Stimulated activated CD4-positive, alpha-beta T cell treated with anti-CD3 and anti-CD28 coated beads, Interleukin-1b, Interleukin-23, amount 100 ng/mL, for 48 hours (primary cell): ENCODE results near the gene RELT.
"Not testable (repeated sequence)": the region's sequence is repeated elsewhere in the genome, so short reads cannot be mapped to it uniquely, and the experiment has no call there.

Experiments used
- DNase-seq: peaks from one replicate; pipeline ENCODE4 v3.0.0-alpha.2; 2020

Gene RELT

DNA sequence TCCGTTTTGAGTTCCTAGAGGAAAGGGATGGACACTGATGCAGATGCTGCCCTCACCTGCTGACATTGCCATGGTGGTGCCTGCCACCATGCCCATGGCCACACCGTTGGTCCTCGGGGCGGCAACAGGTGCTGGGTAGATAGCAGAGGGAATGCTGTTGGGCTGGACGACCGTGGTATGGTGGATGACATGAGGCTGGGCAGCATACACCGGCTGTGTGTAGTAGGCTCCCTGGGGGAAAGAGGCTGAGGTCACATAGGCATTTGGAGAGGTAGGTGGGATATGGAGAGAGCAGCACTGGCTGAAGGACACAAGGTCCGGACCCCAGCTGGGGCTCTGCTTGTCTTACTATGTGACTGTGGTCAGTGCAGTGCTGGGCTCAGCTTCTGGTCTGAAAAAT is 33.2 kb downstream of the RELT start:
- no peak for DNase-seq

DNA sequence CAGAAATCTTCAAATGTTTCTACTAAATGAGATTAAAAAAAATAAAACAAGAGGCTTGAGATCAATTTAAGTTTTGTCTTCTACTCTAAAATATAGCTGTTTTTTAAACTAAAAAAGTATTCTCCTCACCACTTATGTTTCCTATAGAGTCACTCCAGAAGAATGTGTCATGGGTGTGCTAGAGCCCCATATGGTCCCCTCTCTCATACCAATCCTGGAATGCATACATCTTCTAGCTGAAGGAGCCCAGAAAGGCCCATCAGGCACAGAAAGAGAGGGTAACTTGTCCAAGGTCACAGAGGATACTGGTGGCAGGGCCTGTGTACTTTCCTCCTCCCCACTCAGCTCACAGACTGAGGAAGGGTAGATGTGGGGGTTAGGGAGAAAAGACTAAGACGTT is 34.4 kb downstream of the RELT start:
- DNase-seq = no peak

DNA sequence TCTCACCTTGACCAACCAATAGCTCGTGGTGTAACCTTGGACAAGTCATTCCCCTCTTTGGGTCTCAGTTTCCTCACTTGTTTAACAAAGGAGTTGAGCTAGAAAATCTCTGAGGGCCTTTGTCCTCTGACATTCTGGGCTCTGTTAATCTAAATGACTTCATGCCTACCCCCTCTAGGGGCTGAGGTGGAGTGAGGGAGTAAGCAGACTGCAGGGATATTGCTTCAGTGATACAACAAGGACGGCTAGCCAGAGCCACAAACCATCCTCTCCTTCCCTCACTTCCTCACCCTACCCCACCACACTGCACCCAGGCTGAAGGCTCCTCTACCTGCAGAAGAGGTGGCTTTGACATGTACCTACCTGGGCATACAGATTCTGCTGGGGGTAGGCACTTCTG is 34.8 kb downstream of the RELT start:
- no peak for DNase-seq

DNA sequence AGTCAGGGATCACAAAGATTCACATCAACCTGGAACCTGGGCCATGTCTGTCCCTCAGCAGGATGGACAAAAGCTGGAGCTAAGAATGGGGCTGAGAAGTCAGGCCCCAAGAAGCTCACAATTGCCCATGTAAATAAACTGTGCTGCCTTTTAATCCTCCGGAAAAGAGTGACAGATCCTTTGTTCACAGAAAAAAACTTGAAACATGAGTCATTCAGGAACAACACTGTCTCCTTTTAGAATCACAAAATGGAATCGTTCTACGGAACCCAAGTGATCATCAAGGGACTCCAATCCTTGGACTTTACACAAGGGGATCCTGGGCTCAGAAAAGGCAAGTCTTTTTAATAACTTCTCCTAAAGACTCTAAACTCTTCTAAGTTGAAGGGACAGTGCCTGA is 36.1 kb downstream of the RELT start:
- DNase-seq = no peak

DNA sequence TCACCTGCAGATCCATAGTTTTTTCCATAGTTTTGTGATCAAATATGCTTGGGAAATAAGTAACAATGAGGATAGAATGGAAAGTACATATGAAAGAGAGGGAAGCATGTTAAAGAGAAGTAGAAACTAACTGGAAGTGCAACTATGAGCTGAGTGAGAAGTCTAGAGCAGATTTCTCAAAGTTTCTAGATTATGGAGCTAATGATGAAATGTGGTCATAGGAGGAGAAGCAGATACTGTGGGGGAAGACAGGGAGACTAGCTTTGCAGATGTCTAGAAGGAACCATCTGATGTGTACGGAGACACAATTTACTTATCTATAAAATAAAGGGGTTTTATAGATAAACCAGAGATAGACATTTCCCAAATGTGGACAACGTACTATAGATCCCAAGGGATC is 37.1 kb downstream of the RELT start:
- no peak for DNase-seq

DNA sequence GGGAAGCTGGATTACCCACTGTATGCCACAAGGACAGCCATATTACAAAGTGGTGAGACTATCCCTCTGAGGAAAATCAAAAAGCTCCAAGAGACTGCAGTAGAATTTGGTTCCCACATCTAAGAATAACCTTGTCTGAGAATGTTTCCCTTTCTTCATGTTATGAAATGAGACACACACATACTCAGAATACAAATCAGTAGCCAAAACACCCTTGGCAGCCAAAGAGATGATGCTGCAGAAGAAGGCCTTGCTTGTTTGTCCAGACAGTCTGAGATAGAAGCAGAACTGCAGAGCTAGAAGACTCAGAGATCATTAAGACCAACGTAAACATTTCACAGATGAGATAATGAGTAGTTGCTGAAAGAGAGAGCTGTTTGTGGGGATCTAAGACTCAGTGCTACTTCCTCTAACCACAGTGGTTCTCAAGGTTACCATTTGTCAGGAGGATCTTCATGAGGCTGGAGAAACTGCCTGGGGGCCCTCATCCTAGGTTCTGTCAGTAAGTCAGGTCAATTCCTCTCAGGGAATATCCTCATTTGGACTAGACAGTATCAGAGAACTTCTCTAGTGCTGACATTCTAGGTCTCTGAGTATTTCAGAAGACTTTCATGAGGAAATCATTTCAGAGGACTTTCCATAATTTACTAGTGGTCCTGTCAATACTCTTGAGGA is 38.9 kb downstream of the RELT start:
- DNase-seq = no peak

DNA sequence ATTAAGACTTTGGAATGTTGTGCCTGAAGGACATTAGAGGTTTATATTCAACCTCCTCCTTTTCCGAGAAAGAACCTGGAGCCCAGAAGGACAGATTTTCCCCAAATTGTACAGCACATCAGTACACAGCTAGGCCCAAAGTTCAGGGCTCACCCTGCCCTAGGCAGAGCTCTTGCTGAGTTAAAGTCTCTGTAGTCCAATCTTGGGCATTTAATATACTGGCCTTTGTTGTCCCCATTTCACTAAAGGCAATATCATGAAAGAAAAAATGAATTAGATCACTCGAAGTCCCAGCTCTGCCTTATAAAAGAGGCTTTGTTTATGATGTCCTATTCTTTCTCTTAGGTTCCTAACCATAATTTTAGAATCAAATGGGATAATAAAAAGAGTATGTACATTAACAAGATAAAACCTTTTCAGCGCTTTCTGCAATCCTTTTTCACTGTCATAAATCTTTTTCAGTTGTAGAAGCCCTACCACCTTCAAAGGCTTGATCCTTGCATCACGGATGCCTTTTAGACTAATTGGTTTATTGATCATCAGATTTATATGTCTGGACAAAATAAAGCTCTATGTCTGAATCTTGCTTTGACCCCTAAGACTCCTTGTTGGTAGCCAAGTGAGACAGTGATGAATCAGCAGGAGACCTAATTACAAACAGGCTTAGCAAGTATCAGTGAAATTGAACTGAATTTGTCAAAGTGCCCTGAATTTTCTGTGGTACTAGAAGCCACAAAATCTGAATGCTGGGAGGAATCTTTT is 39.8 kb downstream of the RELT start:
- DNase-seq = no peak

DNA sequence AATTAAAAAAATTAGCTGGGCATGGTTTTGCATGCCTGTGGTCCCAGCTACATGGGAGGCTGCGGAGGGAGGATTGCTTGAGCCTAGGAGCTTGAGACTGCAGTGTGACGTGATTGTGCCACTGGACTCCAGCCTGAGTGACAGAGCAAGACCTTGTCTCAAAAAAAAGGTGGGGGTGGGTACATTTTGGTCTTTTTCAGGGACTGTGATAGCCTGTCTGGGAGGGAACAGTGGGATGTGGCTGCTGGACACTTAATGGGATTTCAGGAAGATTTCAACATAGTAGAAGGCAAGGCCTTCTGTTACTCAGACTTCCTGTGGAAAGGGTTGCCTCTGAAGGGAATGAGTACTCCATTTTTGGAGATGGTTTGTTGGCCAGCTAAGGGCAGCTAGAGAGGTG is 40.6 kb downstream of the RELT start:
- no peak for DNase-seq

DNA sequence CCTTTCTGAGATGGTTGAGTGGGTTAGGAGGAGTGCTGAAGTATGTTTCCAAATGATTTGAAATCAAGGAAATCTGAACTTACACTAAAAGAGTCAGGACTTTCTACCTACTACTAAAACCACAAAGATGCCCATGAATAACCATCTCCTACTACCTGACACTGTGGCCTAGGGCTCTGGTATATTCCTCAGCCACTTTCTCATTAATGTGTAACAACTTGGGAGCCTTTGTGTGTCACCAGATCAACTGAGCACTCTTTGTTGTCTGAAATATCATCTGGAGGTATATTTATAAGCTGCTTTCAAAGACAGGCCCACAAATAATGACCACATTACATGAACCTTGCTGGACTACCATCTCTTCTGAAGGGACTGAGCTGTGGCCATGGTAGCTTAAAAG is 43.9 kb downstream of the RELT start:
- DNase-seq = no peak

DNA sequence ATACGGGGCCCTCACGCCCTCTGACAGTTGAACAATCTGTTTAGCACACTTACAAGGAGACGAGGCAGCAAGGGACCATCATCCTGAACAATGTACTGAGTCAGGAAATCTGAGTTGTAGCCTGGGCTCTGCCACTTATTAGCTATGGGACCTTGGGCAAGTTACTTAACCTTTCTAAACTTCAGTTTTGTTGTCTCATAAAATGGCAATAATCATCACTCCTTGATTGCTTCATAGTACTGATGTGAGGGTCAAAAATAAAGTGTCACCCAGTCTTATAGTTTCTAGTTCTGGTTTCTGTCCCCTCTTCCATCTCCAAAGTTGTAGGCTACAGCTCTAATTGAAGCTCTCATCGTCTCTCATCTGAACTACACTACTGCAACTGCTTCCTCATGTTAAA is 46.7 kb downstream of the RELT start:
- DNase-seq = no peak

DNA sequence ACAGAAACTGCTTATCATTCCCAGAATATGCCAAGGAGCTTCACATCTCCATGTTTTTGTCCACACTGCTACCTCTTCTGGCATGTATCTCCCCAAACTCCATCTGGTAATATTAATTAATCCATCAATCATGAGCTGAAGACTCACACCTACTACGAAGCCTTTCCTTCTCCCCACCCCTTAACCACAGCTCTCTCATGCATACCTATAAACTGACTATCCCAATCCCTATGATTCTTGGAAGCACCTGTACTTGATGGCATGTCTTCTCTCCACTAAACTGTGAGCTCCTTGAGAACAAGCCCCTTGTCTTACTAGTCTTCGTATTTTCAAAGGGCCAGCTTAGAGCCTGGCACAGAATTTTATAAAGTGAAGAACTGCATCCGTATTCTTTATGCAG is 47.3 kb downstream of the RELT start:
- no peak for DNase-seq

DNA sequence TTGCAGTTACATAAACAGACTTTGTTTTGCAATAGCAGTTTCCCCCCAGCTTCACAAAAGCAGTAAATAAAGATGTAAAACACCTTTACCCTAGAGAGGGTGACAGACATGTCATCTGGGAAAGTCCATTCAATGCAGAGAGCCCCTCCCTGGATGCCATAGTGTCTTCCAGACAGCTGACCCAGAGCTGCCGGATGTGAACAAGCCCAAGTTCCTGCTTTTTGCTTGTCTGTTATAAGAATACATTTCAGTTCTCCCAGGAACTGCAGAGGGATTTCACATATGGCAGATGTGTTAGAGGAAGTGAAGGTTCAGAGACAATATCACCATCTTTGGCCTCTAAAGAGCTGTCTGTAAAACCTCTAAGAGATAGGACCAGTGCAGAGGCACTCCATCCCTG is 48.9 kb downstream of the RELT start:
- DNase-seq = no peak

DNA sequence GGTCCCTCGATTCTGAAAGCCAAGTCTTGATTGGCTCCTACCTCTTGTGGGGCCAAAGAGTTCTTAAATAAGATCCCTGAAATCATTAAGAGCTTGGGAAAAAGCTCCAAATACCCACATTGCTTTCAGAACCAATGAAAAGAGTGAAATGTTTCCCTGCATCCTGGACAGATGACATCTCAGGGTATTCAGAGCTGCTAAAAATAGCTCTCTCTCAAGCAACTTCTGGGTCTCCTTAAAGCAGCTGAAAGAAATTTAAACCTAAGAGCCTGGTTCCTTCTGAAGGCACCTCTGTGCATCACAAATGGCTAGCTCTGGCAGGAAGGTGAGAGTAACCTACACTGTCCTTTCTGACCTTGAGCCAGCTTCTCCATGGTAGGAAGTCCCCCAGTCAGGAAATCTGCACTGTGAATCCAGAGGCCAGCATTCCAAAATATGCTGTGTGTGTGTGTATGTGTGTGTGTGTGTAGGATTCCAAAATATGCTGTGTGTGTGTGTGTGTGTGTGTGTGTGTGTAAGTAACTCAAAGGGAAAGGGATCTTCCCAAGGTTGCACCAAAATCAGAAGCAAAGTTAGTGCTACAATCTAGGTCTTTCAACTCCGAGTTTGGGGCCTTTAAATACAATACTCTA is 50.1 kb downstream of the RELT start:
- DNase-seq = no peak

DNA sequence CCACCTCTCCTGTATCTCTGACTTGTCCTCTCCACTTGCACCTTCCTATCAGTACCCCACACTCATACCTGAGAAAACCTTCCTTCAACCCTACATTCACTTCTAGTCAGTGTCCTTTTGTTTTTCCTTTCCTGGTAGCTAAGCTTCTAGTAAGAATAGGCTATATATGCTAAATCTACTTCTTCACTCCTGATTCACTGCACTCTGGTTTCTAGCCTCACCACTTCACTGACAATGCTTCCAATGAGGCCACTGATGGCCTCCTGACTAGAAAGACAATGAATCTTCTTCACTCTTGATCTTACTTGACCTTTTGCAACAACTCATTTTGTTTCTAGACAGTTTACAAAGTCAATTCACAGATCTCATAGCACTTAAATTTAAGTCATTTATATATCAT is 52.0 kb downstream of the RELT start:
- peak; percentile 11 for DNase-seq

DNA sequence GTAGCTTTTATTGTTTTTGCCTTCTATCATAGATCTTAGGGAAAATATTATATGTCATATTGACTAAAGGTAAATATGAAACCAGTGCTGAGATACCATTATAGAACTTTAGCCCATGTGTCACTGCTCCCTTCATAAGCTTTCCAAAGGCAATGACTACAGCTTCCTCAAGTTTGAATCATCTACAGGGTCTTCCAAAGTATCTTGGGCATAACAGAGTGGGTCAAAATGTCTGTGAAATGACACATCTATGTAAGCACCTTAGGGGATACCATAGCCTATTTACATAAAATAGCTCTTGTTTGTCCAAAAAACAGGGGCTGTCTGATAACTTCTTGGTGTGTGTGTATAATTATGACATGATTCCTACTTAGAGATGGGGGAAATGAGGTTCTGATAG is 52.5 kb downstream of the RELT start:
- no peak for DNase-seq

DNA sequence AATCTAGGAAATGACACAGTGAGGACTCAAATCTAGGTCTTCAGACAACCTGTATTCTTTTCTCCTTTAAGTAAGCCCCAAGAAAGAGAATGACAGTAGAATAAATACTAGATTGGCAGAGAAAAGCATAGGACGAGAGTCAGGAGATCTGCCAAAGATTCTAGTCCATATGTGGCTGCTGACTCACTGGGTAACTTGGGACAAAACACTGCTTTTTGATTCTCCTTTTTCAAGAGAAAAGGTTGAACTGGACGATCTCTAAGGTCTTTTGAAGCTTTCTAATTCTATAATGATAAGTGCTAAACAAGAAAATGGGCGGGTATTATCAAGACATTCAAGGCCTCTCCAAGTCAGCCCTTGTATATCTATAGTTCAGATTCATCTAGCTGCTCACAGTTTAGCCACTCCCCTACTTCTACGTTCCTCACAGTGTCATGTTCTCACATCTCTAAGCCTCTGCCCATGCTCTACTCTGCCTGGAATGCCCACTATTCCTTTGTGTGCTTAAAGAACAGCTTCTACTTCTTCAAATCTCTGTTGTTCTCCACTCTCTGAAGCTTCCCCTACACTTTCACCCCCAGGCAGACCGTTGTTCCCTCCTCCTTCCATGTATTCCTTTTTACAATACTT is 53.0 kb downstream of the RELT start:
- DNase-seq = no peak

DNA sequence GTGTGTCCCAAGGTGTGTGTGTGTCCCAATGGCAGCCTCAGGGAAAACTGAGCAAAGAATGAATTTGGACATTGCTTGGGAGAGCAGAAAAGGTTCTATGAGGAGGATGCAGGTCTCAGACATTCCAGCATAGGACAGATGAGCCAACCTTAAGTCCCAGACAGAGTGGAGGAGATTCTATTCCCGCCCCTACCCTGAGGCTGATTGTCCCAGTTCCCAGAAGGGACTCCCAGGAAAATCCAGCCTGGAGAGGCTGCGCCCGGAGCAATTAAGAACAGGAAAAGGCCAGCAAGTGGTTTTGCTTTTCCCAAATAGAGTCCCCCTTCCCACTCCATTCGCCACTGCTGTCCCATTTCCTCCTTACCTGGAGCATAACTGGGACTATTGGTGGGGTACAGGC is 54.1 kb downstream of the RELT start:
- DNase-seq = no peak

DNA sequence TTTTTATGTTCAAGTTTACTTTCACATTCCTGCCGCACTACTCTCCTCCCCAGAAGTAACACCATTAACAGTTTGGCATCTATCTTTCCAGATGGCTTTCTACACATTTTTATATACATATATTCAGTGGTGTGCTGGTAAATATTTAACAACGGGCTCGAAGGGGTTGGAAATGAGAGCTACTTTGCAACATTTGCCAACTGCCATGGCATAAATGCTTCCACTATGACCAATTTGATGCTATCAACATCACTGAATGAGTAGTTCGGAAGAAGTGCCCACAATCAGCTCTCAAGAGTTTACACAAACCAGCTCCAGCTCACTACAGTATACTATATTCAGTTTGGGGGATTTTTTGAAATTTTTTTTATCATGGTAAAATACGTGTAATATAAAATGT is 55.2 kb downstream of the RELT start:
- no peak for DNase-seq

DNA sequence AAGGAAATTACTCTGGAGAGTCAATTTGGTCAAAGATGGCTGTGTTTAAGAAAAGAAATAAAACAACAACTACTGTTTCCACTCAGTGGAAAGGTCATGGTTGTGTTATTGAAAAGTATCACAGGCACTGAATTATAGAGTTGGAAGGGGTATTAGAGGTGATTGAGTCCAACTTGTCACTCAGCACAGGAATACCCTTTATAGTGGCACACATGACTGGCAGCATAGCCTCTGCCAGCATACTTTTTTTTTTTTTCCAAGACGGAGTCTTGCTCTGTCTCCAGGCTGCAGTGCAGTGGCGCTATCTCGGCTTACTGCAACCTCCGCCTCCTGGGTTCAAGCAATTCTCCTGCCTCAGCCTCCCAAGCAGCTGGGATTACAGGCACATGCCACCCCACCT is 60.7 kb downstream of the RELT start:
- not testable (repeated sequence) for DNase-seq

DNA sequence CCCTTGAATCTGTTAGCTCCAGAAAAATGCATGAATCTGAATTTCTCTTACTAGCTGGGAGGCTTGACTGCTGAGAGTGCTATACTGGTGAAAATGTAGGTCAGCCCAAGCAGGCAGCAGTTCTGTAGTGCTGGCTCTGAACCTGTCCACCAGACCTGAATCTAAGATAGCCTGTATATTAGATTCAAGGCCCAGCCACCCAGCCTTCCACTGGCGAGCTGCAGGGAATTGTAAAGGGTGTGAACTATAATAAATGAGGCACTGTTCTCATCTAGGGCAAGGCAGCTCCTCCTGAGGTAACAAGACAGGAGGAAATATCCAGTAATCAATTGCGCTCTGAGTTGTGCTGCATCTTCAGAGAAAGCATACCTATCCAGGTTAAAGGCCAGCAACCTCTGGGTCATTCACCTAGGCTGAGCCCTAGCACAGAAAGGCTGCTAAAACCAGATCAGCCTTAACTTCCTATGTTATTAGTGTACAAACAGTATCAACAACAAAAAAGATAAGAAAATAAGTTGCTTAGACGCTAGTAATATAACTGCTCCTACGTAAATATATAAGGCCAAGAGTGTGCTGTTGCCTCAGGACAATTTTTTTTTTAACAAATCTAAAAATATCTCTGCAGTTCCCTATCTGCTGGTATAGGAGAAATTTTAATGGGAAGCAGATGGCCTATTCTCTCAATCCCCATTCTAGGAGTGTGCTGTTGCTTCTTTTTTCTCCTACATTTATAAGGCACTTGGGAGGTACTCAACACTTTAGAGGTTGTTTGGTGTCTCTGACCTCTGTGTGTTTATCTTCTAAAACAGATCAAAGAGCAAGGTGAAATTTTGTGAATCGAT is 63.0 kb downstream of the RELT start:
- DNase-seq = no peak

DNA sequence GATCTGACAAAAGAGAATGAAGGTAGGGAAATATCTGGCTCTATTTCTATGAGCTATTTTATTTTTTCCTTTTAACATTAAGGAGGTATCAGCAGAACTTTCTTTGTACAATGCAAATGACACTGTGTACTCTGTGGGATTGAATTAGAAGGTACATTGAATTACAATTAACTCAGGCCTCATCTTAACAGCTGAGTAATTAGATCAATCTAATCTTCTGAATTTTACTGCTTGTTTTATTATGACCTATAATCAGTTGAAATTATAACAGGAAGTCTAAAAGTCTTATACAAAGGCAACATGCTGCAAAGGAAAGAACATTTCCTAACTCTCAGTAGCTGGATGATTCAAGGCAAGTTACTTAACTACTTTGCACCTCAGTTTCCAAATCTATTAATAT is 69.8 kb downstream of the RELT start:
- DNase-seq = no peak

DNA sequence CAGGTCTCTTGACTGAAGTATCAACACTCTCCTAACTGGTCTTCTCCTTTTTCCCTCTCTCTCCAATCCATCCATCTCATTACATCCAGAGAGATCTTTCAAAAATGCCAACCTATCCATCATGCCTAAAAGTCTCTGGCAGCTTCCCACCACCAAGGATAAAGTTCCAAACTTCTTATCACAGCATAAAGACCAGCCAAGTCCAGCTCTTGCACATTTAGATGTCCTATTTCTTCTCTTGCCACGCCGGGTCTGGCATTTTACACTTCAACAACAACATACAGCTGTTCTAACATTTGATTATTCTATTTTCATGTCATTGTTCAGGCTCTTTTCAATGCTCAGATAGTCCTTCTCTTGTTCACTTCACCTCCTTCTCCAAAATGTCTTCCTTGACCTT is 70.6 kb downstream of the RELT start:
- DNase-seq = no peak
